Pulmonary artery endothelial cell (primary cell): ENCODE data around the gene SUGCT. TPM values are rescaled to one million over a fixed set of nuclear protein-coding genes. Genes with fewer than 3 reads are reported as not detected.
"Not testable (repeated sequence)": the region's sequence is repeated elsewhere in the genome, so short reads cannot be mapped to it uniquely, and the experiment has no call there.

ENCODE experiments used
- DNase-seq: peaks from one replicate; pipeline ENCODE4 v3.0.0-alpha.2; 2011; ENCODE audit warnings: low read depth, low spot score
- total RNA-seq: library from RNA; depleted of rRNA; stranded (reverse); fragments of >200 nt; gene quantifications from 2 replicates; pipeline ENCODE4 v1.2.3, GENCODE V29; 2014

The SUGCT gene
- total RNA-seq, 1 donor from 2014 or later, result 2.4 TPM

- no peak for DNase-seq
Observed at GRCh38 chr7:40138973-40139372, 4.2 kb downstream of the SUGCT start.

GRCh38 chr7:40139891-40140290 lies 5.1 kb downstream of the SUGCT start:
- not testable (repeated sequence) for DNase-seq

DNA sequence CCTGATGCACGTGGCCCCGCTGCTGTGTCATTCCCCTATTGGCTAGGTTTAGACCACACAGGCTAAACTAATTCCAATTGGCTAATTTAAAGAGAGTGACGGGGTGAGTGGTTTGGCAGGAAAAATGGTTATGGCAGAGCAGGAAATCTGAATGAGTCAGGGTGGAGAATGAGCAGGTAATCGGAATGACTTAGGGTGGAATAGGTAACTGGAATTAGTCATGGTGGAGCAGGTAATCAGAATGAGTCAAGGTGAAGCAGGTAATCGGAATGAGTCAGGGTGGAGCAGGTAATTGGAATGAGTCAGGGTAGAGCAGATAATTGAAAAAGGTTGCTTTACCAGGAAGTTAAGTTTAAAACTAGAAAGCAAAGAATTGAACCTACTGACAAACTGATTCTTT lies 7.1 kb downstream of the SUGCT start:
- DNase-seq, result not testable (repeated sequence)

GRCh38 chr7:40145596-40146130 lies 10.9 kb downstream of the SUGCT start:
- DNase-seq, result not testable (repeated sequence)

DNA sequence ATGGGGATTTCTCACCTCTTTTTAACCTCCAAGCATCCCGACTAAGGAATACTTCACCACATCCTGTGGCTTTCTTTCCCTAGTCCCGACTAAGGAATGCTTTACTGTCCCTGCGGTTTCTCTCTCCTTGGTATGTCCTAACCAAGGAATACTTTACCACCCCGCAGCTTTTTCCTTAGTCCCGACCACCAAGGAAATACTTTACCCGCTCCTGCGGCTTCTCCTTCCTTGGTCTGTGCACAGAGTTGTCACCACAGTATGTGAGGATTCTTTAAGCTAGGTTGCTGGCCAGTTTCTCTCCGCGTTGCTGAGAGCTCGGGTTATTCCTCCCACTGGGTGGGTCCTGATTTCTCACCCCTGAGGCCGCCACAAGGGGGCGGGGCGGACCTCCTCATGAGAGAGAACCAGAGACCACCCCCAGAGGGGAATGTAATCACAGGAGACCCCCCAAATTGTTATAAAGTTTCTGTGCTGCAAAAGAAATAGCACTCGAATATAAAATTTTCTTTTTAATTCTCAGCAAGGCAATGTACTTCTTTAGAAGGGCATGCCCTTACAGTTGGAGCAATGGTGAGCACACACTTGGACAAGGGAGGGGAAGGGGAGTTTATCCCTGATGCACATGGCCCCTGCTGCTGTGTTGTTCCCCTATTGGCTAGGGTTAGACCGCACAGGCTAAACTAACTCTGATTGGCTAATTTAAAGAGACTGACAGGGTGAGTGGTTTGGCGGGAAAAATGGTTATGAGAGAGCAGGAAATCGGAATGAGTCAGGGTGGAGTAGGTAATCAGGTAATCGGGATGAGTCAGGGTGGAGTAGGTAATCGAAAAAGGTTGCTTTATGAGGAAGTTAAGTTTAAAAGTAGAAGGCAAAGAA lies 12.8 kb downstream of the SUGCT start:
- no peak for DNase-seq

GRCh38 chr7:40148247-40148580 lies 13.4 kb downstream of the SUGCT start:
- DNase-seq, result not testable (repeated sequence)

- DNase-seq, result no peak
Observed at GRCh38 chr7:40148671-40149070, 13.9 kb downstream of the SUGCT start.

DNA sequence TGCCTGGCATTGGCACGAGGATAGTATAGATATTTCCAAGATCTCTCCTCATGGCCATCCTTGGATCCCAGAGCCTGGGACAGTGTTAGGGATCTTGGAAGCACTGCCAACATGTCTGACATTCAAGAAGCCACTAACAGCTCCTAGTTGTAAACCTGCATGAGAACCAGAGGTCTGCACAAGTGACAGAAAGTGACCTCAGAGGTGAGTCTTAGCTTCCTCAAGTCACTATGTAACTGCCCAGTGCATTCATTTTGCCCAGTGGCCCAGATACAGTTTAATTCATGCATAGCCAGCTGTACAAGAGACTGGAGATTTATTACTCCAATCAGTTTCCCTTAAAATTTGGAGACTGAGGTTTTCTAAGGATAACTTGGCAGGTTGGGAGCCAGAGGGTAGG lies 16.7 kb downstream of the SUGCT start:
- no peak for DNase-seq

GRCh38 chr7:40156988-40157387 lies 22.2 kb downstream of the SUGCT start:
- DNase-seq, result no peak

GRCh38 chr7:40162516-40162915 lies 27.7 kb downstream of the SUGCT start:
- DNase-seq, result no peak

- no peak for DNase-seq
Observed at GRCh38 chr7:40165216-40165615, 30.4 kb downstream of the SUGCT start.

- no peak for DNase-seq
Observed at GRCh38 chr7:40167291-40167690, 32.5 kb downstream of the SUGCT start.

- not testable (repeated sequence) for DNase-seq
Observed at GRCh38 chr7:40168266-40168665, 33.5 kb downstream of the SUGCT start.

DNA sequence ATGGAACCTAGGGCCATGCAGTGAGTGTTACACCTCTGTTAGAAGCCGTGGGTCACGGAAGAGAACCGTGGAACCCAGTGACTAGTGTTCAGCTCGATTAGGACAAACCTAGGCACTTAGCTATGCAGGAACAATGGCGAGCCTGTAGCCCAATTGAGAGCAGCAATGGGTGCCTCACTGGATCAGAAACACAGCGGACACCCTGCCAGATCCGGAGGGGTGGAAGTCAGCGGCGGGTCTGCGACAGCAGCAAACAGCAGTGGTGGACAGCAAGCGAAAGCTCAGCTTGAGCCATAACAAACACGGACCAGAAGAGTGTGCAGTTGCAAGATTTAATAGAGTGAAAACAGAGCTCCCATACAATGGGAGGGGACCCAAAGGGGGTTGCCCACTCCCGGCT lies 38.3 kb downstream of the SUGCT start:
- not testable (repeated sequence) for DNase-seq

DNA sequence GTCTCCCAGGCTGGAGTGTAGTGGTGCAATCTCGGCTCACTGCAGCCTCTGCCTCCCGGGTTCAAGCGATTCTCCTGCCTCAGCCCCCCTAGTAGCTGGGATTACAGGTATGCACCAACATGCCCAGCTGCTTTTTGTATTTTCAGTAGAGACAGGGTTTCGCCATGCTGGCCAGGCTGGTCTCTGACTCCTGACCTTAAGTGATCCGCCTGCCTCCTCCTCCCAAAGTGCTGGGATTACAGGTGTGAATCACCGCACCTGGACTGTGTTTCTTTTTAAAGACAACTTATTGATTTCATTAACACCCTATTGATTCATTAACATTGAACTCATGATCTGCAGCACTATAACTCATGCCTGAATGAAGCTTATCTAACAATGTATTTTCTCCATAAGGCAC lies 40.5 kb downstream of the SUGCT start:
- DNase-seq, result not testable (repeated sequence)

DNA sequence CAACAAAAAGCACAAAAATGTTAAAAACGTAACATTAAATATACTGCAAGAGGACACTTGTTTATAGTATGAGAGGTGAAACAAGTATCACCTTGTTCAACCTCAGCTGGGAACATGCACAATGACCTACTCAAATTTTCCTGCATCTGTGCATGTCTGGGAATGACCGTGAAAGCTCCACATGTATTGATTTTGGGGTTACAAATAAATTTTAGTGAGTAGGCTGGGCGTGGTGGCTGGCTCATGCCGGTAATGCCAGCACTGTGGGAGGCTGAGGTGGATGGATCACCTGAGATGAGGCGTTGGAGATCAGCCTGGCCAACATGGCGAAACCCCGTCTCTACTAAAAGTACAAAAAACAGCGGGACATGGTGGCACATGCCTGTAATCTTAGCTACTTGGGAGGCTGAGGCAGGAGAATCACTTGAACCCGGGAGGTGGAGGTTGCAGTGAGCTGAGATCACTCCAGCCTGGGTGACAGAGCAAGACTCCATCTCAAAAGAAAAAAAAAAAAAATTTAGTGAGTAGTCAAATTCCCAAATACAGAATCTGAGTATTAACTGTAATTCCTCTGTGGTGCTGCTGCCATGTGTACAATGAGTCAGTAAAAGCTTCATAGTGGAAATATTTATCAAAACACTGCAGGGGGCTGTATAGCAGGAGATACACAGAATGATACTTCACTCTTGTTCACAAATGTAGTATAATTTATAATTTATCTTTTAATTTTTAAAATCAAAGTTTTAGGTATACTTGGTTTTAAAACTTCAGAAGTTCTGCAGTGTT lies 41.1 kb downstream of the SUGCT start:
- no peak for DNase-seq

DNA sequence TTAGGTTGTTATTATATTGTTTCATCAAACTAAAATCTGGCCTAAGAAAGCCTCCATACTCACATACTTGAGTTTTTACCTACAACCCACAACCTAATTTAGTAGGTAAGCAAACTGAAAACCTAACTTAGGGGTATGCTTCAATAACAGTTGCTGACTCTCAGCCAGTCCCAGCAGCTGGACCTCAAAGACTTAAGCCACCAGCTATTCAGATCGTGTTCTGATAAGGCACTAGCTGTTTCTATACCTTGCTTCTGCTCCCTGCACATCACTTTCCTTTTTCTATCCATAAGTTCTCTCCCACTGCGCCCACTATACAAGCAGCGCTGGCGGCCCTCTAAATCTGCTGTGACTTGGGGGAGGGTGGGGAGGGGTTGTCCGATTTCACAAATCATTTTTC lies 42.3 kb downstream of the SUGCT start:
- no peak for DNase-seq

GRCh38 chr7:40182452-40182851 lies 47.6 kb downstream of the SUGCT start:
- DNase-seq, result no peak

- no peak for DNase-seq
Observed at GRCh38 chr7:40186586-40186985, 51.8 kb downstream of the SUGCT start.

DNA sequence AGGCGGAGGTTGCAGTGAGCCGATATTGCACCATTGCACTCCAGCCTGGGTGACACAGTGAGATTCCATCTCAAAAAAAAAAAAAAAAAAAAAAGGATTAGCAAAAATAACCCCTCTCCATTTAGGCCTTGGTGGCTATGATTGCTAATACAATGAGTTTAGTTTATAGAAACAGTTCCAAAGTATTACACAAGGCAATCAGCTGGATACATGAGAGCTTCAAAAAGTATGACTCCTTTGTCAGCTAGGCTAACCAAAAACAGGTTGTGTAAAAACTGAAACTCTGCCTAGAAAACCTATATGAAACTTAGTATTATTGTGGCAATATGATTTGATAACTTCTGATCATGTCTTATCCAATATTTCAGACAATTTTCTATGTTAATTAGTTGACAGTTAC lies 57.2 kb downstream of the SUGCT start:
- no peak for DNase-seq

DNA sequence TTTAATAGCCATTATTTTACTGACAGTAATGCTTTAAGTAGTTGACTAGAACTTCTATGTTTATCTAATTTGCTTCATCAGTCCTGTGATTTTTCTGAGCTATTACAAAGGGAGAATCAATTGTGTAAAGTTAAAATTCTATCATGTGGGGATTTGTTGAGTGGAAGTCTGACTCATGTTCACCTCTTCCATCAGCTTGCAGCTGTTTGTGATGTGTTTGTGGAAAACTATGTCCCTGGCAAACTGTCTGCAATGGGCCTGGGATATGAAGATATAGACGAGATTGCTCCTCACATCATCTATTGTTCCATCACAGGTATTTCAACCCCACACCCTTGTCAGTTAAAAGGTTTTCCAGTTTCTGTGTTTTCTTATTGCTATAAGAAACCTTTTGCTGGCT lies 59.9 kb downstream of the SUGCT start:
- DNase-seq, result no peak

DNA sequence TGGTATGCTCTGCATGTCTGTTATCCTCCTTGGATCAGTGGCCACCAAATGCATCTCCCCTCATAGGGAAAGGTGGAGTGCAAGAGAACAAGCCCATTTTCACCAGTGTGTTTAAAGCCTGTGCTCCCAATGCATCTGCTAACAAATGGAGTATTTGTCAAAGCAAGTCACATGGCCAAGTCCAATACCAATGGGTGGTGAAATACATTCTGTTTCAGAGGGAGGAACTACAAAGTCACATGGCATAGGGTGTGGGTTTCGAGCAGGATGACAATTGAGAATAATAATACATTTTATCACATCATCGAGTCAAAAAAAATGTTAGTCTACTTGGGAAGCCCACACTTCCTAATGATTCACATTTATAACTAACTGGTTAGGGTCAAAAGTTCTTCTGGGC lies 62.7 kb downstream of the SUGCT start:
- no peak for DNase-seq
